HCT116 (cell line): ENCODE measurements around the gene RND1. TPM values are rescaled to one million over a fixed set of nuclear protein-coding genes. Genes with fewer than 3 reads are reported as not detected.

Experiments used
- ATAC-seq: fragments of 200-7000 bp; cut with Tn5 transposase; 2 replicates; pipeline ENCODE4 v1.9.1; 2020; ENCODE audit warnings: mild to moderate bottlenecking, moderate library complexity
- BruUV-seq: library from RNA; stranded (reverse); fragments of 400-500 nt; replicated peaks from 2 replicates; lab custom pipeline; 2021; lab: Mats Ljungman, UMichigan
- CTCF ChIA-PET: fragments of 300-600 bp; sonication (Branson Sonifier 250); formaldehyde crosslinking; loops from one replicate; lab custom pipeline; 2021; ENCODE audit warnings: antibody characterized with exemption; lab: Charles Lee
- POLR2A ChIA-PET: fragments of 300-600, 350-600 bp; sonication (Branson Sonifier 250); formaldehyde crosslinking; loops from one replicate; lab custom pipeline; 2021; ENCODE audit warnings: antibody characterized with exemption; lab: Charles Lee
- RAD21 ChIA-PET, 2 experiments: fragments of 300-600 bp; sonication (Branson Sonifier 250); formaldehyde crosslinking; loops; one replicate each; lab custom pipeline; 2023; ENCODE audit warnings: low total read pairs in 2 of 2; ENCODE audit not compliant: uncharacterized antibody in 2 of 2, unreplicated experiment in 2 of 2, low non-redundant PET in 1 of 2; lab: Charles Lee
- DNase-seq: peaks from one replicate; pipeline ENCODE4 v3.0.0-alpha.2; 2010; ENCODE audit warnings: low read depth, low spot score
- H2AFZ ChIP-seq: fragments of 200-600 bp; shearing (Covaris generic), sonication (generic); 2 replicates; pipeline ENCODE4 v1.6.1; 2017; ENCODE audit warnings: low read depth, mixed run types, mixed read lengths, antibody characterized with exemption, low read length; ENCODE audit not compliant: poor library complexity, severe bottlenecking
- H3K27ac ChIP-seq: 2 replicates; pipeline ENCODE4 v1.5.1; 2012; ENCODE audit warnings: low read depth, low read length
- H3K27me3 ChIP-seq: fragments of 200-600 bp; sonication (generic); 2 replicates; pipeline ENCODE4 v1.6.1; 2016; ENCODE audit warnings: mixed run types, low read length, mixed read lengths; ENCODE audit not compliant: insufficient read depth
- H3K36me3 ChIP-seq, 2 experiments: fragments of 200-500 bp in 1 of 2; fragments of 200-600 bp in 1 of 2; sonication (Bioruptor generic) in 1 of 2; sonication (generic) in 1 of 2; 2 replicates each; pipeline versions ENCODE4 v1.5.1 to v1.6.1; 2014 to 2016; ENCODE audit warnings: low read length in 2 of 2, inconsistent platforms in 1 of 2, mixed read lengths in 1 of 2, mixed run types in 1 of 2; ENCODE audit not compliant: insufficient read depth in 2 of 2, control insufficient read depth in 1 of 2
- H3K4me1 ChIP-seq, 2 experiments: fragments of 200-600 bp in 1 of 2; sonication (generic) in 1 of 2; 2 replicates each; pipeline versions ENCODE4 v1.5.1 to v1.6.1; 2012 to 2017; ENCODE audit warnings: low read length in 2 of 2, inconsistent platforms in 1 of 2, mild to moderate bottlenecking in 1 of 2, mixed read lengths in 1 of 2, mixed run types in 1 of 2, moderate library complexity in 1 of 2; ENCODE audit not compliant: insufficient read depth in 2 of 2, control insufficient read depth in 1 of 2
- H3K4me2 ChIP-seq: fragments of 200-600 bp; sonication (generic); 2 replicates; pipeline ENCODE4 v1.6.1; 2017; ENCODE audit warnings: mixed run types, low read length, mixed read lengths
- H3K4me3 ChIP-seq, 2 experiments: fragments of 200-600 bp in 1 of 2; sonication (generic) in 1 of 2; replicated peaks in 1 of 2; 2 replicates each; pipeline ENCODE4 v1.5.1; 2011 to 2016; ENCODE audit warnings: low read length in 2 of 2, control low read depth in 1 of 2, low read depth in 1 of 2, mild to moderate bottlenecking in 1 of 2, mixed read lengths in 1 of 2, mixed run types in 1 of 2
- H3K79me2 ChIP-seq: fragments of 200-600 bp; sonication (generic); 2 replicates; pipeline ENCODE4 v1.6.1; 2017; ENCODE audit warnings: mild to moderate bottlenecking, mixed run types, low read length, moderate library complexity, mixed read lengths; ENCODE audit not compliant: insufficient read depth
- H3K9ac ChIP-seq: fragments of 200-600 bp; sonication (generic); 2 replicates; pipeline ENCODE4 v1.6.1; 2016; ENCODE audit warnings: low read length, mixed read lengths
- H3K9me2 ChIP-seq: fragments of 200-600 bp; sonication (generic), shearing (Covaris generic); 2 replicates; pipeline ENCODE4 v1.6.1; 2017; ENCODE audit warnings: mixed run types, mild to moderate bottlenecking, moderate library complexity; ENCODE audit not compliant: insufficient read depth
- H3K9me3 ChIP-seq, 2 experiments: fragments of 200-500 bp in 1 of 2; fragments of 200-600 bp in 1 of 2; sonication (Bioruptor generic) in 1 of 2; sonication (generic) in 1 of 2; 2 replicates each; pipeline ENCODE4 v1.6.1; 2014 to 2017; ENCODE audit warnings: low read length in 2 of 2, mixed read lengths in 2 of 2, inconsistent platforms in 1 of 2, low read depth in 1 of 2, mild to moderate bottlenecking in 1 of 2, mixed run types in 1 of 2, moderate library complexity in 1 of 2; ENCODE audit not compliant: control insufficient read depth in 1 of 2, insufficient read depth in 1 of 2
- H4K20me1 ChIP-seq: fragments of 200-600 bp; sonication (generic), shearing (Covaris generic); 2 replicates; pipeline ENCODE4 v1.6.1; 2017; ENCODE audit warnings: mixed run types, mild to moderate bottlenecking, moderate library complexity; ENCODE audit not compliant: insufficient read depth
- CBX3 ChIP-seq: IDR thresholded peaks from 2 replicates; pipeline ENCODE4 v1.6.1; 2012; ENCODE audit warnings: low read depth
- CEBPB ChIP-seq: IDR thresholded peaks from 2 replicates; pipeline ENCODE4 v1.6.1; 2012; ENCODE audit warnings: low read depth
- EGR1 ChIP-seq: IDR thresholded peaks from 2 replicates; pipeline ENCODE4 v1.6.1; 2012; ENCODE audit warnings: low read depth
- ELF1 ChIP-seq: IDR thresholded peaks from 2 replicates; pipeline ENCODE4 v1.6.1; 2012; ENCODE audit warnings: low read depth, borderline replicate concordance
- EZH2 ChIP-seq: fragments of 200-600 bp; sonication (generic); IDR thresholded peaks from 2 replicates; pipeline ENCODE4 v1.6.1; 2017; ENCODE audit warnings: antibody characterized with exemption, mixed run types
- JUND ChIP-seq: IDR thresholded peaks from 2 replicates; pipeline ENCODE4 v1.6.1; 2012
- POLR2A ChIP-seq: IDR thresholded peaks from 2 replicates; pipeline ENCODE4 v1.7.0; 2011; ENCODE audit warnings: borderline replicate concordance; ENCODE audit not compliant: insufficient read depth, insufficient read length; ENCODE audit errors: extremely low read depth
- RAD21 ChIP-seq: IDR thresholded peaks from 2 replicates; pipeline ENCODE4 v1.6.1; 2012; ENCODE audit warnings: low read depth, mild to moderate bottlenecking
- SP1 ChIP-seq: IDR thresholded peaks from 2 replicates; pipeline ENCODE4 v1.6.1; 2012; ENCODE audit warnings: low read depth
- SRF ChIP-seq: IDR thresholded peaks from 2 replicates; pipeline ENCODE4 v1.6.1; 2012; ENCODE audit warnings: low read depth
- TCF7L2 ChIP-seq: IDR thresholded peaks from 2 replicates; pipeline ENCODE4 v1.7.0; 2011; ENCODE audit warnings: borderline replicate concordance, inconsistent platforms; ENCODE audit not compliant: insufficient read depth, insufficient read length; ENCODE audit errors: extremely low read depth
- YY1 ChIP-seq: IDR thresholded peaks from 2 replicates; pipeline ENCODE4 v1.6.1; 2011; ENCODE audit warnings: low read length, low read depth, moderate library complexity, mild to moderate bottlenecking; ENCODE audit not compliant: insufficient replicate concordance; ENCODE audit errors: extremely low read depth
- ZFX ChIP-seq: fragments of 450-650 bp; IDR thresholded peaks from 2 replicates; pipeline ENCODE4 v1.6.1; 2017
- ZNF274 ChIP-seq: fragments of 200-500 bp; sonication (Bioruptor generic); IDR thresholded peaks from 2 replicates; pipeline ENCODE4 v1.6.1; 2014; ENCODE audit warnings: mild to moderate bottlenecking, low read depth, low read length, inconsistent platforms
- intact Hi-C: fragments of 100-400 bp; cut with micrococcal nuclease; formaldehyde crosslinking; loops from 2 replicates; pipeline ENCODE4 v1.10.0; 2022
- total RNA-seq: library from RNA; stranded (reverse); gene quantifications from one replicate; pipeline ENCODE4 v1.2.1, GENCODE V29; 2021; ENCODE audit not compliant: unreplicated experiment
- TF ChIP-seq, protein P1 (sequence below): IDR thresholded peaks from 2 replicates; pipeline ENCODE4 v1.6.1; 2012
- TF ChIP-seq, protein P2 (sequence below): IDR thresholded peaks from 2 replicates; pipeline ENCODE4 v1.6.1; 2012
- TF ChIP-seq, protein P3 (sequence below), 3 experiments: fragments of 200-600 bp in 1 of 3; sonication (generic) in 1 of 3; IDR thresholded peaks in 2 of 3; conservative IDR thresholded peaks in 1 of 3; 2 replicates each; pipeline ENCODE4 v1.5.1; 2012 to 2017; ENCODE audit warnings: low read depth in 2 of 3, low read length in 2 of 3, antibody characterized with exemption in 1 of 3, borderline replicate concordance in 1 of 3, control low read depth in 1 of 3, mild to moderate bottlenecking in 1 of 3, mixed read lengths in 1 of 3, mixed run types in 1 of 3, moderate library complexity in 1 of 3; ENCODE audit not compliant: insufficient read depth in 1 of 3

RND1 gene
- total RNA-seq, 1 experiment from 2014 or later, result 2.0 TPM

DNA sequence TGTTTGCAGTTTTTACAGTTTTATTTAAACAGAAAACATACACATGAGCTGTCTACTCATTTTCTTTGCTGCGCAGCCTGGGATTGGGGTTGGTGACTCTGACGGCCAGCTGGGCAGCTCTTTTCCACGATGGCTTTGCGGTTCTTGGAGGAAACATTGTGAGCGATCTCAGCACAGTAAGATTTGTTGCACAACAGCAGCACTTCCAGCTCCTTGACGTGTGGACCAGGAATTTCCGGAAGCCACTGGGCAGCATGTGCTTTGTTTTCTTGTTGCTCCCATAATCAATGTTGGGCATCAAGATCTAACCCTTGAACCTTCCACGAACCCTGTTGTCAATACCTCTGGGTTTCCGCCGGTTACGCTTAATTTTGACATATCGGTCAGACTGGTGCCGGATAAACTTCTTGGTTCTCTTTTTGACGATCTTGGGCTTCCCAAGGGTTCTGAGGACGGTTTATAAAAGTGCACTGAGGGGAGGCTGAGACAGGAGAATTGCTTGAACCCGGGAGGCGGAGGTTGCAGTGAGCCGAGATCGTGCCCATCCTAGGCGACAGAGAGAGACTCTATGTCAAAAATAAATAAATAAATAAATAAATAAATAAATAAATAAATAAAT lies 37.8 kb upstream of the RND1 start:
- Histone ChIP-seq H3K79me2 (no peaks in the 10 kb centered on the region), H3K9me3 (no peaks in the 10 kb centered on the region), H3K4me3 (no peak overlapping the region)
- intact Hi-C loops, result no loop called here
- CTCF ChIA-PET, result interaction anchor here (0.7 to 4.2 kb wide), 3 partner anchors 12 to 17 kb away, joined by 3 to 26 read pairs (median 4); no protein-coding TSS in a partner anchor
- DNase-seq, result no peak
- no peak for TF ChIP-seq JUND
- TF ChIP-seq TCF7L2, result no peak
- no peak for TF ChIP-seq SRF
- TF ChIP-seq, all 23 proteins: peak for 0
- ATAC-seq, result no peak; the same call in 1 of the 2 replicates
- RAD21 ChIA-PET, result no interaction called here
- no peak overlapping the region for H3K4me2 ChIP-seq
- H3K27me3 ChIP-seq, result no peaks in the 10 kb centered on the region
- BruUV-seq, result no TSS peak
- H4K20me1 ChIP-seq, result no peaks in the 10 kb centered on the region
- peaks cover 0 to 3% of the 10 kb centered on the region in 2 experiments; a peak in 1 of 4 replicates for H3K4me1 ChIP-seq
- no peaks in the 10 kb centered on the region for H3K9me2 ChIP-seq
- H3K27ac ChIP-seq, result no peak overlapping the region
- no peaks in the 10 kb centered on the region for H3K36me3 ChIP-seq
- no peak overlapping the region for H2AFZ ChIP-seq
- no peak overlapping the region for H3K9ac ChIP-seq
- POLR2A ChIA-PET, result no interaction called here

DNA sequence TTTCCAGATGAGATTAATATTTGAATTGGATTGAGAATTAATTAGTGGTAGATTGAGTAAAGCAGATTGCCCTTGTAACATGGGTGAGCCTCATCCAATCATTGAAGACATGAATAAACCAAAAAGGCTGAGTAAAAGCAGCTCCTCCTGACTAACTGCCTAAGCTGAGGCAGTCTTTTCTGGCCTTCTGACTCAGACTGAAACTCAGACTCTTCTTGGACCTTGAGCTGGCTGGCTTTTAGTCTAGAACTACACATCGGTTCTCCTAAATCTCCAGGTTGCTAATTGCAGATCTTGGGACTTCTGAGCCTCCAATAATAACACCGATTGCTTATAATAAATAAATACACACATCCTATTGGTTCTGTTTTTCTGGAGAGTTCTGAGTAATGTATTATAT lies 35.6 kb upstream of the RND1 start:
- CTCF ChIA-PET, result interaction anchor here (4.2 kb wide), 1 partner anchor 10 kb away, joined by 26 read pairs; no protein-coding TSS in a partner anchor
- Histone ChIP-seq H2AFZ (no peak overlapping the region), H3K27me3 (no peaks in the 10 kb centered on the region), H3K4me1 (peaks cover 0 to 3% of the 10 kb centered on the region in 2 experiments; a peak in 1 of 4 replicates), H3K4me2 (no peak overlapping the region), H3K9ac (no peak overlapping the region), H4K20me1 (no peaks in the 10 kb centered on the region), H3K27ac (no peak overlapping the region), H3K9me2 (no peaks in the 10 kb centered on the region), H3K9me3 (no peaks in the 10 kb centered on the region), H3K36me3 (no peaks in the 10 kb centered on the region), H3K4me3 (no peak overlapping the region), H3K79me2 (no peaks in the 10 kb centered on the region)
- RAD21 ChIA-PET, result no interaction called here
- no TSS peak for BruUV-seq
- POLR2A ChIA-PET, result no interaction called here
- TF ChIP-seq ZNF274 (no peak), CBX3 (no peak), YY1 (no peak), CEBPB (no peak), SP1 (no peak), JUND (no peak), EZH2 (no peak), RAD21 (no peak), TCF7L2 (no peak), ELF1 (no peak), ZFX (no peak), EGR1 (no peak), SRF (no peak), POLR2A (no peak)
- TF ChIP-seq, protein P1, sequence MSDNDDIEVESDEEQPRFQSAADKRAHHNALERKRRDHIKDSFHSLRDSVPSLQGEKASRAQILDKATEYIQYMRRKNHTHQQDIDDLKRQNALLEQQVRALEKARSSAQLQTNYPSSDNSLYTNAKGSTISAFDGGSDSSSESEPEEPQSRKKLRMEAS, result no peak
- TF ChIP-seq, protein P2, sequence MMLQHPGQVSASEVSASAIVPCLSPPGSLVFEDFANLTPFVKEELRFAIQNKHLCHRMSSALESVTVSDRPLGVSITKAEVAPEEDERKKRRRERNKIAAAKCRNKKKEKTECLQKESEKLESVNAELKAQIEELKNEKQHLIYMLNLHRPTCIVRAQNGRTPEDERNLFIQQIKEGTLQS, result no peak
- TF ChIP-seq, protein P3, sequence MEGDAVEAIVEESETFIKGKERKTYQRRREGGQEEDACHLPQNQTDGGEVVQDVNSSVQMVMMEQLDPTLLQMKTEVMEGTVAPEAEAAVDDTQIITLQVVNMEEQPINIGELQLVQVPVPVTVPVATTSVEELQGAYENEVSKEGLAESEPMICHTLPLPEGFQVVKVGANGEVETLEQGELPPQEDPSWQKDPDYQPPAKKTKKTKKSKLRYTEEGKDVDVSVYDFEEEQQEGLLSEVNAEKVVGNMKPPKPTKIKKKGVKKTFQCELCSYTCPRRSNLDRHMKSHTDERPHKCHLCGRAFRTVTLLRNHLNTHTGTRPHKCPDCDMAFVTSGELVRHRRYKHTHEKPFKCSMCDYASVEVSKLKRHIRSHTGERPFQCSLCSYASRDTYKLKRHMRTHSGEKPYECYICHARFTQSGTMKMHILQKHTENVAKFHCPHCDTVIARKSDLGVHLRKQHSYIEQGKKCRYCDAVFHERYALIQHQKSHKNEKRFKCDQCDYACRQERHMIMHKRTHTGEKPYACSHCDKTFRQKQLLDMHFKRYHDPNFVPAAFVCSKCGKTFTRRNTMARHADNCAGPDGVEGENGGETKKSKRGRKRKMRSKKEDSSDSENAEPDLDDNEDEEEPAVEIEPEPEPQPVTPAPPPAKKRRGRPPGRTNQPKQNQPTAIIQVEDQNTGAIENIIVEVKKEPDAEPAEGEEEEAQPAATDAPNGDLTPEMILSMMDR (IDR thresholded peaks at IDR 0.05 in 2 of 3, conservative IDR thresholded peaks at IDR 0.05 in 1 of 3; ENCODE audit: borderline replicate concordance in 1 of 3, insufficient read depth in 1 of 3, low read depth in 2 of 3, low read length in 2 of 3), result no peak
- no peak for DNase-seq
- ATAC-seq, result no peak
- intact Hi-C loops, result no loop called here
